Measurements from ENCODE around the gene KRTAP4-9. TPM values are rescaled to one million over a fixed set of nuclear protein-coding genes. Genes with fewer than 3 reads are reported as not detected.
"Not testable (repeated sequence)": the region's sequence is repeated elsewhere in the genome, so short reads cannot be mapped to it uniquely, and the experiment has no call there.

Gene KRTAP4-9
- total RNA-seq, 1 donor from 2014 or later: not detected

DNA sequence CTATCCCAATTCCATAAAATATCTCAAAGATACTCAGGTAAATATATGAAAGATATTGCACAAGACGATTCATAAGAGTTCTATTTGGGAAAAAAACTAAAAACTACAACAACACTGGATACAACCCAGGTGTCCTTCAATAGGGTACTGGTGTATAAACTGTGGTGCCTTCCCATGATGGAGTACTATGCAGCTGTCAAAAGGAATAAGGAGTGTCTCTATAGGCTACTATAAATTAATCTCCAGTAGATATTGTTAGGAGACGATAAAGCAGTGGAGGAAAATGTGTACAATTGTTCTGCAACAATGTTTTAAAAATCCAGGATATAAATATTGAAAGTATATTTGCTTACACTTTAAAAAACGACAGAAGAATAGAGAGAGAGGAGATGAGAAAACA lies 21.2 kb downstream of the KRTAP4-9 start:
- no peak for DNase-seq (ENCODE audit: extremely low read depth, low read depth, low spot score)

DNA sequence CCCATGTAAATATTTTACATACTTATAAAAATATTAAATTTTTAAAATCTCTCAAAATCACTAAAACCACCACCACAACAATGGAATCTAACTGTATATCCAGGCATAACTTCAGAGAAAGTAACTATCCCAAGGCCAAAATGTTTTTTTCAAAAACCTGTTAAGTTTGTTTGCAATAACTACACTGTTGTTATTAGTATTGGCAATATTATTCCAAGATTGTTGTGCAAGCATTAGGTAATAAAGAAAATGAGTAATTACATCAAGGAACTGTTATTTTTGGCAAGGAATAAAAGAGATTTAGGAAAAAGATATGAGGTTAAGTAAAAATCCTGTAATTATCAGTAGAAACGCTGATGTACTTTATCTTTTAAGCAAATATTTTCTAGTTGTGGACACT lies 22.2 kb downstream of the KRTAP4-9 start:
- no peak for DNase-seq (ENCODE audit: extremely low read depth, low read depth, low spot score)

DNA sequence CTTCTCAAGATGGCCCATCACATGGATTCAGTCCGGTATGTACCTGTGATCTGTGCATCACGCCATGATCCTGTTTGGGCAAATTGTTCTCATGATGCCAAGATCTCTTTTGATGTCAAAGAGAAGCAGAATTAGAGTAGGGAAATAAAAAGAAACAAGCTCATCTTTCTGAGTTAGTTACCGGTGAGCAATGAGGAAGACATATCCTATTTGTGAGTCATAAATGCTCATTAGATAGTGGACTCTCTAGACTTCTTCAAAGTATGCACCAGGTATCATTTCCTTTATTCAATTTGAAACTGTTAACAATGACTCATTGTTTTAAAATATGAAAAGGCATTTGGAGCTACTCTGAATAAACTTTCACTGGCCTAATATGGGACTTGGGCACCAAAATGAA lies 26.8 kb downstream of the KRTAP4-9 start:
- DNase-seq (ENCODE audit: extremely low read depth, low read depth, low spot score): no peak

DNA sequence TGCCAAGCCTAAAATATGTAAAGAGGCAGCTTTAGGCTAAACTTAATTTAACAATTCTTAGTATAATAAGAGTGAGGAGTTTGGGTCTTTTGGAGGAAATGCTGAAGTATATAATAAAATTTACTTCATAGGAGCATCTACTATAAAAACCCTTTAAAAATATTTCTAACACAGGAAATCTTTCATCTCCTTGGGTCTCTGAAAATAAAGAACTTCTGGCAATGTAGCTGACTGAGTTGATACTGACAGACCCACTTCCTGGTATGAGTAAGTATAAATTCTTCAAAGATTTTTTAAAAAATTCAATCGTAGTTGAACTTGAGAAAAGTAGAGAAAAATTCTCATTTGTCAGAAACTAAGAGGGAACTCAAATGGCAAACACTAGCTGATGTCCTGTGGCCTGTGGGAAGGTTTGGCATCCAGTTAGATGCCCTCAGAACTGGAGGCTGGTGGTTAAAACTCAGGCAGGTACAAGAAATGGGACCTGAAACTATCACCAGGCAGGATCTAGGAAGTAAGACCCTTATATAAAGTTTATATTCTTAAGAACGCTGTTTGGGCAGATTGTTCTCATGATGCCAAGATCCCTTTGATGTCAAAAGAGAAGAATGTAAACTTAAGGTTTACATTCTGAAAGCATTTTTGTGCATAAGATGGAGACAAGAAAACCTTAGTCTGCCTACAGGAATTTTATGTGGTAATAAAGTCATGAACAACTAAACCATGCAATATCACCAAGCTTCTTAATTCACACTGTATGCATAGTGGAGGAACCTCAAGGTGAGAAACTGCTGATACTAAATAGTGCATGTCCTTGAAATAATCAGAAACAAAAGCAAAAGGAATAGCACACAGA lies 28.9 kb downstream of the KRTAP4-9 start:
- no peak for DNase-seq (ENCODE audit: extremely low read depth, low read depth, low spot score)

DNA sequence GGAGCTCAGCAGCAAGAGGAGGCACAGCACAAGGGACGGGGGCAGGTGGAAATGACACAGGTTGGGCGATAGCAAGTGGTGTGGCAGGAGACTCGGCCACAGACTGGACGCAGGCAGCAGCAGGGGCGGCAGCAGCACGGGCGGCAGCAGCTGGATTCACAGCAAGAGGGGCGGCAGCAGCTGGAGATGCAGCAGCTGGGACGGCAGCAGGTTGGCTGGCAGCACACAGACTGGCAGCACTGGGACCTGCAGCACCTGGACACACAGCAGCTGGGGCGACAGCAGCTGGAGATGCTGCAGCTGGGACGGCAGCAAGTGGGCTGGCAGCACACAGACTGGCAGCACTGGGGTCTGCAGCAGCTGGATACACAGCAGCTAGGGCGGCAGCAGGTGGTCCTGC lies 34.7 kb downstream of the KRTAP4-9 start:
- not testable (repeated sequence) for DNase-seq (ENCODE audit: extremely low read depth, low read depth, low spot score)

DNA sequence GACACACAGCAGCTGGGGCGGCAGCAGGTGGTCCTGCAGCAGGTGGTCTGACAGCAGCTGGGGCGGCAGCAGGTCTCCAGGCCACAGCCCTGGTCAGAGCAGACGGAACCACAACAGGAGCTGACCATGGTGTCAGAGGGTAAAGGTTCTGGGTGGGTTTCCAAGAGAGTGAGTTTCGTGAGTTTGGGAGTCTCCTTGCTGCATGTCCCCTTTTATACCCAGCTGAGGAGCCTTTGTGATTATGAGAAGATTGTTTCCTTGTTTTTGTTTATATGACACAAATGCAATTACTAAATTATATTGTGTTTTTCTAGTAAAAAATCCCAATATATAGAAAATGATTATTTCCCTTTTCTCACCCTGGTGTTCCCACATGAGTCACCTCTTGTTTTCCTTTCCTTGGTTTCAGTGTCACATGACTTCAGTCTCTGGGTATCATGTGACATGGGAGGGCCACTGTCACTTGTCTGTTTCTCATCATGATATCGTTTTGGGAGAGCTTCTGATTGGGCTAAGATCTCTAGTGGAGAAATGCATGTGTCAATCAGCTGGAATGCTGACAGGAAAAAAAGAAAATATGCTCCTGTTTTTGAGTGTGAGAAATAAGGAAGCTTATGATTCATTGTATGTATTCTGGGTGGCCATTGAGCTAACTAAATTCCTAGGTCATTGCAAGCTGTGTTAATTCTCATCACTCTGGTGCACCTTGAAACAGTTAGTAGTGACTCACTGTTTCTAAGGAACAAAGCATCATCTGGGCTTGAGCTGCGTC lies 35.4 kb downstream of the KRTAP4-9 start, which contains the start of gene KRTAP4-6:
Gene KRTAP4-6 (minus strand): TSS at position 185 of the 772 bp plus-strand sequence. CDS start 57 bp downstream, at position 128.
- no peak for DNase-seq (ENCODE audit: extremely low read depth, low read depth, low spot score)

DNA sequence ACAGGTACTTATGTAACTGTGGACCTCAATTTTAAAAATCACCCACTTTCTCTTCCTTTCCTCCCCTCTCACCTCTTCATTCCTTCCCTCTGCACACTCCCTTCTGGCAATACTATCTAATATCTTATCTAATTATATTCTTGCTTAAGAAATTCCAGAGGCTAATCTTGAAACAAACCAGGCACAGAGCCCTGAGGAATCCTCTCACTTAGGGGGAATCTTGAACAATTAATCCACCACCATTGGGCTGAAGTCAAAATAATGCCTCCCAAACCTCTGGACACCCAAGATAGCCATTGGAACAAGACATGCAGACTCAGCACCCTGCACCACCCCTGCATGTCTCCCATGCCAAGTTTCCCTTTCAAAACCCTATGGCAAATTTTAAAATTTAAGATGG lies 36.2 kb downstream of the KRTAP4-9 start:
- DNase-seq (ENCODE audit: extremely low read depth, low read depth, low spot score): no peak

DNA sequence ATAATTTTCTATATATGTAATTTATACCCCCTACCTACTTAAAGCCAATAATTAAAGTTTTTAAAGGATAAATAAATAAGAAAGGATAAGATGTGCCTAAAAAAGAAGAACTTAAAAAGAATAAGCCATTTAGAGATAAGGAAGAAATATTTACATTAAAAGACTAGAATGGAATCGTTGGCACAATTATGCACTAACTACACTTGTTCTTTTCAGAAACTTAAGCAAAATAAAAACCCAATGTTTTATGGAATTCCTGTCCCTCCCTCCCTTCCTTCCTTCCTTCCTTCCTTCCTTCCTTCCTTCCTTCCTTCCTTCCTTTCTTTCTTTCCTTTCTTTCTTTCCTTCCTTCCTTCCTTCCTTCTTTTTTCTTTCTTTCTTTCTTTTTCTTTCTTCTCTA lies 39.7 kb downstream of the KRTAP4-9 start:
- DNase-seq (ENCODE audit: extremely low read depth, low read depth, low spot score): no peak

DNA sequence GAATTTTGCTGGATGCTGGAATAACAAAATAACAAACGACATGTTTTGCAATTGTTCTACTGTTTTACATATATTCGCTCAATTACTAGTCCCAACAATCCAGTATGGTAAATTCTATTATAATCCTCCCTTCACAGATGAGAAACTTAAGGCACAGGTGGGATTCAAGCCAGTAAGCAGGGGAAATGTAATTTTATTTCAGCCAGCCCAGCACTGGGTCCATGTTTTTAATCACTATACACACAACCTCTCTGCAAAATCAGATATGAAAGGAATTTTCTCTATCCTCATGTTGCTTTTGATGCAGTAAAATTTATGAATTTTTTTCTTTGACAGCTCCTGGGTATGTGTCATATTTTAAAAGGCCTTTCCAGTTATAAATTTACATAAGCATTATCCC lies 40.1 kb downstream of the KRTAP4-9 start:
- DNase-seq (ENCODE audit: extremely low read depth, low read depth, low spot score): no peak

DNA sequence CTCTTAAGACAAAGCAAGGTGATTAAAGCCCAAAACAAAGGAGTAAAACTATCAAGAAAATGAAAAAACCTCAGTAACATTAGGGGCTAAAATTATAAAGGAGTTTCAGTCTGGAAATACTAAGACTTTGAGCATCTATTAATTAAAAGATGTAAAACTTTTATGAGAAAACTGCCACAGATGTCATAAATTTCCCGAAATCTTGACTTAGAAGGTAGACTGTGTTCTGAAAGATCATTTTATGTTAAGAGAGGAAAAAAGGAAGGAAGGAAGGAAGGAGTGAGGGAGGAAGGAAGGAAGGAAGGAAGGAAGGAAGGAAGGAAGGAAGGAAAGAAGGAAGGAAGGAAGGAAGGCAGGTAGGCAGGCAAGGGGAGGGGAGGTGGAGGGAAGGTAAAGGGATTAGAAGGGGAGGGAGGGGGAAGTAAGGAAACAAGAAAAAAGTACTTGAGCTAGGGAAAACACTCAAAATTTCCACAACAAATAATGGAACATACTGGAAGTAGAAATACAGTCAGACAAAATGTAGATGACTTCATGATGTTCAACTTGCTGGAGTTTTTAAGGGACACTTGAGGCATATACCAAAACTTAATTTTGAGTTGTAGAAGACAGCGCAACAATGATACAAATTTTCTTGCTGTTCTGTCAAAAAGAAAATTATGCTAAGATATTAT lies 42.5 kb downstream of the KRTAP4-9 start:
- DNase-seq (ENCODE audit: extremely low read depth, low read depth, low spot score): no peak

DNA sequence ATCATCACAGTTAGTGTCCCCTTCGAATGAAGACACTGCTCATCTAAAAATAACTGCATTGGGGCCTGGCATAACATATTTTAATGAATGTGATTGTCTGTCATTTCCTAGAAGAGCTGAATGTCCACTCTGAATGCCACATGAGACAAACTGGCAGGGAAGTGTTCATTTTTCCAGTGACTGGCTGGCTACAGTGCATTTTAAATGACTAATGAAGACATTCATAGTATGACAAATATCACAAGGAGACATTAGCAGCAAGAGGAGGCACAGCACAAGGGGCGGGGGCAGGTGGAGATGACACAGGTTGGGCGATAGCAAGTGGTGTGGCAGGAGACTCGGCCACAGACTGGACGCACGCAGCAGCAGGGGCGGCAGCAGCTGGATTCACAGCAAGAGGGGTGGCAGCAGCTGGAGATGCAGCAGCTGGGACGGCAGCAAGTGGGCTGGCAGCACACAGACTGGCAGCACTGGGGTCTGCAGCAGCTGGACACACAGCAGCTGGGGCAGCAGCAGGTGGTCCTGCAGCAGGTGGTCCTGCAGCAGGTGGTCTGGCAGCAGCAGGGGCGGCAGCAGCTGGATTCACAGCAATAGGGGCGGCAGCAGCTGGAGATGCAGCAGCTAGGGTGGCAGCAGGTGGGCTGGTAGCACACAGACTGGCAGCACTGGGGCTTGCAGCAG lies 43.9 kb downstream of the KRTAP4-9 start:
- not testable (repeated sequence) for DNase-seq (ENCODE audit: extremely low read depth, low read depth, low spot score)

DNA sequence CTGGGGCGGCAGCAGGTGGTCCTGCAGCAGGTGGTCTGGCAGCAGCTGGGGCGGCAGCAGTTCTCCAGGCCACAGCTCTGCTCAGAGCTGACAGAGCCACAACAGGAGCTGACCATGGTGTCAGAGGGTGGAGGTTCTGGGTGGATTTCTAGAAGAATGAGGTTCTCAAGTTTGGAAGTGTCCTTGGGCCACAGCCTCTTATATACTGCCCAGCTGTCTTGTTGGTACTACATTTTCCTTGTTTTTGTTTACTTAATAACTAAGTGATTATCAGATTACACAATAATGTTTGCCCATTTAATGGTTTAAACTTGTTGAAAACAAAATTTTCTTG lies 44.4 kb downstream of the KRTAP4-9 start, which contains the start of gene KRTAP4-5:
Gene KRTAP4-5 (minus strand): TSS at position 174 of the 334 bp plus-strand sequence. CDS start 58 bp downstream, at position 116.
- no peak for DNase-seq (ENCODE audit: extremely low read depth, low read depth, low spot score)

DNA sequence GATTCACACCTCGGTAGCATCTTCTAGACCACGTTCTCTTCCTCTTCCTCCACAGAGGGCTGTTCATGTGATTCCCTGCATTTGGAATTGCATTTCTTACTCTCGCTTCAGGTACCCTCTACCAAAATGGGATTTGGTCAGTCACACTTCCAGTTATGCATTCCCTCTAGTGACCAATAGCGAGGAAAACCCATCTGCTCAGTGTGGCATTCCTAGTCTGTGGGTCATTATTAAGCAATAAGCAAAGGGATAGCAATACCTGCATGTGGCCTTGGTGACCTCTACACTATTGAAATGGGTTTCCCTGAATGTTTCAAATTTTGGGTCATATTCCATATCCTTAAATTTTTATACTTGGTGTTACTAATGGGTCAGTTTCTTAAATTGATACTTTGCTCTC lies 44.8 kb downstream of the KRTAP4-9 start:
- no peak for DNase-seq (ENCODE audit: extremely low read depth, low read depth, low spot score)

DNA sequence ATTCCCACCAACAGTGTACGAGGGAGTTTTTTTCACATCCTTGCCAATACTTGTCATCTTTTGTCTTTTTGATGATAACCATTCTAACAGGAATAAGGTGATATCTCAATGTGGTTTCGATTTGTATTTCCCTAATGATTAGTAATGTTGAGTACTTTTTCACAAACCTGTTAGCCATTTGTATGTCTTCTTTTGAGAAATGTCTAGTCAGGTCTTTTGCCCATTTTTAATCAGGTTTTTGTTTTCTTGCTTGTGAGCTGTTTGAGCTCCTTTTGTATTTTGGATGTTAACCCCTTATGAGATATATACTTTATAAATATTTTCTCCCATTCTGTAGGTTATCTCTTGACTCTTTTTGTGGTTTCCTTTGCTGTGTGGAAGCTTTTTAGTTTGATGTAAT lies 46.3 kb downstream of the KRTAP4-9 start:
- DNase-seq (ENCODE audit: extremely low read depth, low read depth, low spot score): no peak

DNA sequence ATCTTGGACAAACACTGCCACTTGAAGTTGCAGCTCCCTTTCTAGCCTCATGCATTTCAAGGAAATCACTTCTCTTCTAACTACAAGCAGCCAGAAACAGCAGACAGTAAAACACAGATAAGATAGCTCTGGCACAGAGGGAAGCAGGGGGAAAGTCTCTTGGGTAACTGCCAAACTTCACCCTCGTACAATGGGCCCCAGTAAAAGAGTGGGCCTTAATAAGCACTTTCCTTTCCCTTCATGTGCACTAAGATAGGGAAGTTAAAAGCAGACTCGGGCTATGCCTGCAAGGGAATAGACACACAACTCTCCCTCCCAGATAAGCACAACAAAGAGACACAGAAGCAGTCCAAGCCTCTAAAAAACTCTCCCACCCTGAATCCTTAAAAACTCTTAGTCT lies 48.7 kb downstream of the KRTAP4-9 start:
- no peak for DNase-seq (ENCODE audit: extremely low read depth, low read depth, low spot score)

Other genes starting within 250 kb of the KRTAP4-9 start
- gene KRT12, start 238.2 kb upstream of the KRTAP4-9 start, total RNA-seq: not detected in 2 replicates
- not detected in 2 replicates for gene KRT20, start 220.1 kb upstream of the KRTAP4-9 start, total RNA-seq
- gene KRT23, start 167.7 kb upstream of the KRTAP4-9 start, total RNA-seq: not detected in 2 replicates
- not detected in 2 replicates for gene KRT39, start 138.4 kb upstream of the KRTAP4-9 start, total RNA-seq
- not detected in 2 replicates for gene KRT40, start 121.1 kb upstream of the KRTAP4-9 start, total RNA-seq
- gene KRTAP3-3, start 111.2 kb upstream of the KRTAP4-9 start, total RNA-seq: not detected in 2 replicates
- not detected in 2 replicates for gene KRTAP3-2, start 105.5 kb upstream of the KRTAP4-9 start, total RNA-seq
- not detected in 2 replicates for gene KRTAP3-1, start 96.3 kb upstream of the KRTAP4-9 start, total RNA-seq
- 0.29 and 0.82 TPM in 2 replicates for gene KRTAP1-5, start 78.2 kb upstream of the KRTAP4-9 start, total RNA-seq
- gene KRTAP1-4, start 75.2 kb upstream of the KRTAP4-9 start, total RNA-seq: not detected in 2 replicates
- not detected in 2 replicates for gene KRTAP1-3, start 70.5 kb upstream of the KRTAP4-9 start, total RNA-seq
- gene KRTAP1-1, start 63.9 kb upstream of the KRTAP4-9 start, total RNA-seq: not detected in 2 replicates
- not detected in 2 replicates for gene KRTAP2-1, start 58.1 kb upstream of the KRTAP4-9 start, total RNA-seq
- gene KRTAP2-2, start 50.2 kb upstream of the KRTAP4-9 start, total RNA-seq: not detected in 2 replicates
- gene KRTAP2-3, start 45.3 kb upstream of the KRTAP4-9 start, total RNA-seq: 1.8 and 5.4 TPM in 2 replicates
- gene KRTAP2-4, start 39.5 kb upstream of the KRTAP4-9 start, total RNA-seq: not detected in 2 replicates
- gene KRTAP4-7, start 21.2 kb upstream of the KRTAP4-9 start, total RNA-seq: not detected in 2 replicates
- not detected in 2 replicates for gene KRTAP4-8, start 7.2 kb upstream of the KRTAP4-9 start, total RNA-seq
- not detected in 2 replicates for gene KRTAP4-16, start 3.2 kb upstream of the KRTAP4-9 start, total RNA-seq
- gene KRTAP4-11, start 13.0 kb downstream of the KRTAP4-9 start, total RNA-seq: not detected in 2 replicates
- not detected in 2 replicates for gene KRTAP4-12, start 18.8 kb downstream of the KRTAP4-9 start, total RNA-seq
- gene KRTAP4-6, start 35.2 kb downstream of the KRTAP4-9 start, total RNA-seq: not detected in 2 replicates
- gene KRTAP4-5, start 44.4 kb downstream of the KRTAP4-9 start, total RNA-seq: not detected in 2 replicates
- gene KRTAP4-4, start 55.4 kb downstream of the KRTAP4-9 start, total RNA-seq: not detected in 2 replicates
- not detected in 2 replicates for gene KRTAP4-3, start 62.8 kb downstream of the KRTAP4-9 start, total RNA-seq
- gene KRTAP4-2, start 72.8 kb downstream of the KRTAP4-9 start, total RNA-seq: not detected in 2 replicates
- not detected in 2 replicates for gene KRTAP4-1, start 79.5 kb downstream of the KRTAP4-9 start, total RNA-seq
- gene KRTAP9-1, start 84.5 kb downstream of the KRTAP4-9 start, total RNA-seq: not detected in 2 replicates
- not detected in 2 replicates for gene KRTAP9-2, start 121.3 kb downstream of the KRTAP4-9 start, total RNA-seq
- gene KRTAP9-3, start 127.1 kb downstream of the KRTAP4-9 start, total RNA-seq: not detected in 2 replicates
- gene KRTAP9-8, start 132.6 kb downstream of the KRTAP4-9 start, total RNA-seq: not detected in 2 replicates
- gene KRTAP9-4, start 144.3 kb downstream of the KRTAP4-9 start, total RNA-seq: not detected in 2 replicates
- not detected in 2 replicates for gene KRTAP9-9, start 150.0 kb downstream of the KRTAP4-9 start, total RNA-seq
- gene KRTAP9-6, start 160.0 kb downstream of the KRTAP4-9 start, total RNA-seq: not detected in 2 replicates
- not detected in 2 replicates for gene KRTAP9-7, start 170.3 kb downstream of the KRTAP4-9 start, total RNA-seq
- not detected in 2 replicates for gene KRTAP29-1, start 197.5 kb downstream of the KRTAP4-9 start, total RNA-seq
- gene KRTAP16-1, start 203.9 kb downstream of the KRTAP4-9 start, total RNA-seq: not detected in 2 replicates
- not detected in 2 replicates for gene KRTAP17-1, start 210.3 kb downstream of the KRTAP4-9 start, total RNA-seq
- not detected in 2 replicates for gene KRT33A, start 245.4 kb downstream of the KRTAP4-9 start, total RNA-seq

All from glomerular endothelial cell (primary cell).